Brain microvascular endothelial cell (primary cell): ENCODE measurements around the gene COCH.

Experiments
- DNase-seq: peaks from one replicate; pipeline ENCODE4 v3.0.0-alpha.2; 2020
- H3K27ac ChIP-seq: fragments of 250-450 bp; sonication (Bioruptor Pico); 2 replicates; pipeline ENCODE4 v1.5.1; 2020; ENCODE audit warnings: mild to moderate bottlenecking, moderate library complexity
- H3K27me3 ChIP-seq: fragments of 250-450 bp; sonication (Bioruptor Pico); replicated peaks from 2 replicates; pipeline ENCODE4 v1.5.1; 2020; ENCODE audit warnings: mild to moderate bottlenecking
- H3K36me3 ChIP-seq: fragments of 250-450 bp; sonication (Bioruptor Pico); replicated peaks from 2 replicates; pipeline ENCODE4 v1.5.1; 2020; ENCODE audit warnings: mild to moderate bottlenecking
- H3K4me3 ChIP-seq: 2 replicates; pipeline ENCODE4 v1.5.1; 2011; ENCODE audit warnings: low read depth, mild to moderate bottlenecking, control low read depth, low read length, moderate library complexity
- in situ Hi-C: cut with HindIII; loops from 2 replicates; pipeline ENCODE4 v1.10.0; 2017; ENCODE audit warnings: low sequenced_read_pairs, low pct_ligation_motif_present
- TF ChIP-seq, protein P1 (sequence below): IDR thresholded peaks from 2 replicates; pipeline ENCODE4 v1.5.1; 2011; ENCODE audit warnings: low read depth, mild to moderate bottlenecking, moderate library complexity, low read length, control low read depth, inconsistent platforms; ENCODE audit errors: missing control alignments

COCH gene

DNA sequence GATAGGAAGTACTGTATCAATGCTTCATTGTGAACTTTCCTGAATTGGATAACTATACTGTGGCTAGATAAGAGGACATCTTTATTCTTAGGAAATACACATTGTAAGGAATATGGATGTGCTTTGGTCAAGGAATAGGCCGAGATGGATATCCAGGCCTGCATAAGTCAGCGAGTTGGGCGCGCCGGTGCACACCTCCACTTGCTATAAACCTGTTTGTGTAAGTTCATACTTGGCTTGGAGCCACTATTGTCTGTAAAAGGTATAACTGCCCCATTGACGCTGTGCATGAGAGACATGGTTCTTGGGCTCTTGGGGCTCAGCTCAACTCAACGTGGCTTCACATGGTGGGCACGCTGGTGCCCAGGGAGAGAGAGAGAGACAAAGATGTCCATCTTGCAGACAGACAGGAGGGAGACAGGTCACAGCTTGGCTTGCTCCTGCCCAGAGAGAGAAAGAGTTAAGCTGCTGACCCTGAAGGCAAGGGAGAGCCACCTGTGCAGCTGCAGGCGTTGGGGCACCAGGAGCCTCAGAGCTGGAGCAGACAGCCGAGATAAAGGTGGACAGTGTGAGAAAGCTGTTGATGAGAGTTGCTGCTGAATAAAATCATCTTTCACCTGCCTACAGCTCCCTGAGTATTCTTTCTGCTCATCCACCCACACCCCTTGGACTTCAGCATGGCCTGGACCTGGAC, 34.1 kb upstream of the COCH start:
- TF ChIP-seq, protein P1, sequence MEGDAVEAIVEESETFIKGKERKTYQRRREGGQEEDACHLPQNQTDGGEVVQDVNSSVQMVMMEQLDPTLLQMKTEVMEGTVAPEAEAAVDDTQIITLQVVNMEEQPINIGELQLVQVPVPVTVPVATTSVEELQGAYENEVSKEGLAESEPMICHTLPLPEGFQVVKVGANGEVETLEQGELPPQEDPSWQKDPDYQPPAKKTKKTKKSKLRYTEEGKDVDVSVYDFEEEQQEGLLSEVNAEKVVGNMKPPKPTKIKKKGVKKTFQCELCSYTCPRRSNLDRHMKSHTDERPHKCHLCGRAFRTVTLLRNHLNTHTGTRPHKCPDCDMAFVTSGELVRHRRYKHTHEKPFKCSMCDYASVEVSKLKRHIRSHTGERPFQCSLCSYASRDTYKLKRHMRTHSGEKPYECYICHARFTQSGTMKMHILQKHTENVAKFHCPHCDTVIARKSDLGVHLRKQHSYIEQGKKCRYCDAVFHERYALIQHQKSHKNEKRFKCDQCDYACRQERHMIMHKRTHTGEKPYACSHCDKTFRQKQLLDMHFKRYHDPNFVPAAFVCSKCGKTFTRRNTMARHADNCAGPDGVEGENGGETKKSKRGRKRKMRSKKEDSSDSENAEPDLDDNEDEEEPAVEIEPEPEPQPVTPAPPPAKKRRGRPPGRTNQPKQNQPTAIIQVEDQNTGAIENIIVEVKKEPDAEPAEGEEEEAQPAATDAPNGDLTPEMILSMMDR, result no peak
- no peaks in the 10 kb centered on the region for H3K27me3 ChIP-seq
- H3K4me3 ChIP-seq, result no peak overlapping the region
- in situ Hi-C loops, result no loop called here
- H3K27ac ChIP-seq, result no peak overlapping the region
- H3K36me3 ChIP-seq, result no peaks in the 10 kb centered on the region
- DNase-seq, result no peak

DNA sequence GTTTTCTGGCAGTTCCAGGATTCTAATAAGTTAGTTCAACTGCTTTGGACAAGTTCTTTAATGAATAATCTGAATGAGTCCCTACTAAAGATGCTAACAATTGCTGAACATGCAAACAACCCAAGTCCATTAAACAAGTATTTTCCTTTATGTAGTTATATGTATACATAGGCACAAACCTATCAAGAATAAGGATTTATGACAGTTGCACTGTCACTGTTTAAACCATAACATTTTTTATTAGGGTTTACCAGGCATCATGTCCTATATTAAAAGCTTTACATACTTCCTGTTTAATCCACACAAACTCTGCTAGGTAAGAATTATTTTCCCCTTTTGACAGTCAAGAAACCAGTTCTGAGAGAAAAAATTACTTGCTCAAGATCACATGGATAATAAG, 31.9 kb upstream of the COCH start:
- in situ Hi-C loops, result no loop called here
- Histone ChIP-seq H3K4me3 (no peak overlapping the region), H3K27ac (no peak overlapping the region), H3K27me3 (no peaks in the 10 kb centered on the region), H3K36me3 (no peaks in the 10 kb centered on the region)
- no peak for DNase-seq
- TF ChIP-seq, protein P1, result no peak

DNA sequence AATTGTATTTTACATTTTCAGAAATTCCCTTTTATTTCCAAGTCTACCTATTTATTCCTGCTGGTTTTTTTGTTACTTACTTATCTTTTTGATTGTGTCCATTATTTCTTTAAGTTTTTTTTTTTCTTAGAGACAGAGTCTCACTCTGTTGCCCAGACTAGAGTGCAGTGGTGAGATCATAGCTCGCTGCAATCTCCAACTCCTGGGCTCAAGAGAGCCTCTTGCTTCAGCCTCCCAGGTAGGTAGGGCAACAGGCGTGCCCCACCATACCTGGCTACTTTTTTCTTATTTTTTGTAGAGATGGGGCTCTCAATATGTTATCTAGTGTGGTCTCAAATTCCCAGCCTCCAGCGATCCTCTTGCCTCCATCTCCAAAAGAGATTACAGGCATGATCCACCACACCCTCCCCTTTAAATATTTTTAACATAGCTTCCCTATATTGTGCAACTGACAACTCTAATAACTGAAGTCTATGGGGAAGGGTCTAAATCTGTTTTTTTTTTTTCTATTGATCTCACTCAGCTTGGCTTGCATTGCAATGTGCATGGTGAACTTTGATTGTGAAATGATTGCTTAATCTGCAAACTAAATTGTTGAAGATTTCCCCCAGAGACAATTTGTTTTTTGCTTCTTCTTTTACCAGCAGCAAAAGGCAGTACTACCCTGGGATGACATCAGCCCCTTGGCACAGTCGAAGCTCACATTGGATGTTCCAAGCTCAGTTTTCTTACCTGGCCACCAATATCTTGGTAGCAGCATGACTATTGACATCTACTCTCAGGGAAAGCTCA, 25.7 kb upstream of the COCH start:
- Histone ChIP-seq H3K4me3 (no peak overlapping the region), H3K36me3 (no peaks in the 10 kb centered on the region), H3K27me3 (no peaks in the 10 kb centered on the region), H3K27ac (no peak overlapping the region)
- TF ChIP-seq, protein P1, result no peak
- in situ Hi-C loops, result no loop called here
- DNase-seq, result no peak

DNA sequence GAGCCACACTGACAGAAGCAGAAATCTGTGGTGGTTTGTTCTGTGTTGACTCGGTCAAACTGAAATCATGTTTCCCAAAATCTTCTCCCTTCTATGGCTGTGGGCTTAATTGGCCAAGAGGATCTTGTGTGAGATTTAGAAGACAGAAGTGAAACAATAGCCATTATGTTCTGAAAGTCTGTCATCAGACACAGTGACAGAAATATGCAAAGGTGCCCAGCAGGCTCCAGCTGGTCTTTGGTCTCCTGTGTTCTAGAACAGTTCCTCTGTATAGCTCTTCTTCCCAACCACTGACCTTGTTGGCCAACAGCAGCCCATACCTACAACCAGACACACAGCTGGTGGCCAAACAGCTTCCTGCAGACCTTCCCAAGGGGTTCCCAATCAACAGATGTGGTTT, 25.0 kb upstream of the COCH start:
- H3K27me3 ChIP-seq, result no peaks in the 10 kb centered on the region
- H3K36me3 ChIP-seq, result no peaks in the 10 kb centered on the region
- H3K4me3 ChIP-seq, result no peak overlapping the region
- no peak for DNase-seq
- in situ Hi-C loops, result no loop called here
- H3K27ac ChIP-seq, result no peak overlapping the region
- TF ChIP-seq, protein P1, result no peak

DNA sequence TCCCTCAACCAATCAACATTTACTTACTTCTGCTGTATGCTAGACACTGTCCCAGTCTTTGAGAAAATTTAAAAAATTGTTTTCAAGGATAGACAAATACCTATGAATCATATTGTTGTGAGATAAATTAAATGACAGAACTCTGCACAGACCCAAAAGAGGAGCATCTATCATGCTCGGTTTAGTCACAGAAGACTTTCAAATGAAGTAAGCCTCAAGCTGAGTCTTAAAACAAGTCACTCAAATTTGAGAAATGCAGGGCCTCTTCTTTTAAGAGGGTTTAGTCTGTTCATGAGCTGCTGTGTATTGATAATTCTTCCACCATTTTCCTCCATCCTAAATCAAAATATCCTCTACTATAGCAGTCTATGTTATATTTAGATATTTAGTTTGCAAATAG, 24.4 kb upstream of the COCH start:
- Histone ChIP-seq H3K36me3 (no peaks in the 10 kb centered on the region), H3K27ac (no peak overlapping the region), H3K4me3 (no peak overlapping the region), H3K27me3 (no peaks in the 10 kb centered on the region)
- TF ChIP-seq, protein P1, result no peak
- in situ Hi-C loops, result no loop called here
- DNase-seq, result no peak
